BJ (cell line): ENCODE measurements around the gene SEC31B. TPM values are rescaled to one million over a fixed set of nuclear protein-coding genes. Genes with fewer than 3 reads are reported as not detected.

Experiments
- CTCF ChIA-PET: fragments of 350-600 bp; formaldehyde crosslinking; extraction: SDS; loops from one replicate; lab custom pipeline; 2021; ENCODE audit warnings: antibody characterized with exemption, inconsistent platforms; lab: Yijun Ruan, JAX
- POLR2A ChIA-PET: fragments of 300-600 bp; sonication (Branson Sonifier 250); formaldehyde crosslinking; extraction: SDS; loops from one replicate; lab custom pipeline; 2021; ENCODE audit warnings: antibody characterized with exemption; lab: Charles Lee
- DNase-seq: peaks from one replicate; pipeline ENCODE4 v3.0.0-alpha.2; 2011; ENCODE audit warnings: low read depth
- H3K27me3 ChIP-seq: 2 replicates; pipeline ENCODE4 v1.6.0; 2011; ENCODE audit warnings: low read length; ENCODE audit not compliant: control insufficient read depth, insufficient read depth
- H3K36me3 ChIP-seq: 2 replicates; pipeline ENCODE4 v1.5.1; 2011; ENCODE audit warnings: low read length; ENCODE audit not compliant: control insufficient read depth, insufficient read depth
- H3K4me3 ChIP-seq: 2 replicates; pipeline ENCODE4 v1.5.1; 2011; ENCODE audit warnings: low read depth, mild to moderate bottlenecking, control low read depth, low read length
- polyA plus RNA-seq: library from polyadenylated mRNA; depleted of rRNA; stranded (reverse); fragments of >200 nt; gene quantifications from 2 replicates; pipeline ENCODE4 v1.2.3, GENCODE V29; 2011
- TF ChIP-seq, protein P1 (sequence below): IDR thresholded peaks from 2 replicates; pipeline ENCODE4 v1.5.1; 2011; ENCODE audit warnings: low read depth, mild to moderate bottlenecking, control low read depth, inconsistent platforms, low read length, moderate library complexity; ENCODE audit not compliant: insufficient read depth

The SEC31B gene
- polyA plus RNA-seq, 1 experiment: 8.3 TPM

DNA sequence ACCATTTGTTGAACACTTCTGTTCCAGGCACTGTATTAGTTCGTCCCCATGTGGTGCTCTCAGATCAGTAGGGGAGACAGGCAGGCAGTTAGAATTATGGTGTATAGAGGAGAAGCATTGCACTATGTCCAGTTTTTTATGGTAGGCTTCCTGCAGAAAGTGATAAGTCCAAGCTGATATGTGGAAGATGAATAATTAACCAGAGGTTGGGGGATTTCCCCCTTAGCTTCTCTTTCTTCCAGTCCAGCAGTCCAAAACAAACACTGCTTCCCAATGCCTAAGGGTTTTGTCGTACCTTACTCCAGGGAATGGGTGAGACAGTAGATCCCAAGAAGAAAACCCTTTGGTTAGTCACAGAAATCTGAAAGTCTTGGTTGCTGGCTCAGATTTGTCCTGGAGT, 35.2 kb upstream of the SEC31B start:
- CTCF ChIA-PET: interaction anchor here (1.3 kb wide), 1 partner anchor 459 kb away, joined by 4 read pairs; no protein-coding TSS in a partner anchor
- TF ChIP-seq, protein P1, sequence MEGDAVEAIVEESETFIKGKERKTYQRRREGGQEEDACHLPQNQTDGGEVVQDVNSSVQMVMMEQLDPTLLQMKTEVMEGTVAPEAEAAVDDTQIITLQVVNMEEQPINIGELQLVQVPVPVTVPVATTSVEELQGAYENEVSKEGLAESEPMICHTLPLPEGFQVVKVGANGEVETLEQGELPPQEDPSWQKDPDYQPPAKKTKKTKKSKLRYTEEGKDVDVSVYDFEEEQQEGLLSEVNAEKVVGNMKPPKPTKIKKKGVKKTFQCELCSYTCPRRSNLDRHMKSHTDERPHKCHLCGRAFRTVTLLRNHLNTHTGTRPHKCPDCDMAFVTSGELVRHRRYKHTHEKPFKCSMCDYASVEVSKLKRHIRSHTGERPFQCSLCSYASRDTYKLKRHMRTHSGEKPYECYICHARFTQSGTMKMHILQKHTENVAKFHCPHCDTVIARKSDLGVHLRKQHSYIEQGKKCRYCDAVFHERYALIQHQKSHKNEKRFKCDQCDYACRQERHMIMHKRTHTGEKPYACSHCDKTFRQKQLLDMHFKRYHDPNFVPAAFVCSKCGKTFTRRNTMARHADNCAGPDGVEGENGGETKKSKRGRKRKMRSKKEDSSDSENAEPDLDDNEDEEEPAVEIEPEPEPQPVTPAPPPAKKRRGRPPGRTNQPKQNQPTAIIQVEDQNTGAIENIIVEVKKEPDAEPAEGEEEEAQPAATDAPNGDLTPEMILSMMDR: no peak
- Histone ChIP-seq H3K27me3 (no peaks in the 10 kb centered on the region), H3K4me3 (no peak overlapping the region), H3K36me3 (peaks cover 25% of the 10 kb centered on the region)
- POLR2A ChIA-PET: interaction anchor here (0.6 to 0.7 kb wide), 2 partner anchors 9 to 19 kb away, joined by 3 to 4 read pairs; partner anchors contain the start of gene HIF1AN
- no peak for DNase-seq

DNA sequence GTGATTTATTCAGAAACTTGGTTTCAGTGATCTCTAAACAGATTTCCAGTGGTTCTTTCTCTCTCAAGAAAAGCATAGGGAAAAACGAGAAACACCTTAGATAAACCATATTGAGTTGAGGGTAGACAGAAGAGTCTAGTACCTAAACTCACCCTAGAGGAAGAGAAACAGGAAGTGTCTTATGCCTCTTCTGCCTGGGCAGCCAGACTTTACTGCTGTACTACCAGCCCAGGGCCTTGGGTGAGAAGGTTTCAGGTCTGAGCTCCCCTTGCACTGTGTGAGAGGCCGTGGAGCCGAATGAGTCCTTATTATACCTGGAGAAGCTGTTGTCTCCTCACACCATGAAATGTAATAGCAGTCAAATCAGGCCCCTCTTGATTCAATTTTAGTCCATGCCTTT, 34.3 kb upstream of the SEC31B start:
- TF ChIP-seq, protein P1: no peak
- DNase-seq: no peak
- ChIA-PET CTCF (interaction anchor here (1.0 to 1.5 kb wide), 4 partner anchors 9 to 189 kb away, joined by 3 to 4 read pairs (median 3); partner anchors contain the start of gene HIF1AN), POLR2A (no interaction called here)
- Histone ChIP-seq H3K27me3 (no peaks in the 10 kb centered on the region), H3K36me3 (peaks cover 32% of the 10 kb centered on the region), H3K4me3 (no peak overlapping the region)

DNA sequence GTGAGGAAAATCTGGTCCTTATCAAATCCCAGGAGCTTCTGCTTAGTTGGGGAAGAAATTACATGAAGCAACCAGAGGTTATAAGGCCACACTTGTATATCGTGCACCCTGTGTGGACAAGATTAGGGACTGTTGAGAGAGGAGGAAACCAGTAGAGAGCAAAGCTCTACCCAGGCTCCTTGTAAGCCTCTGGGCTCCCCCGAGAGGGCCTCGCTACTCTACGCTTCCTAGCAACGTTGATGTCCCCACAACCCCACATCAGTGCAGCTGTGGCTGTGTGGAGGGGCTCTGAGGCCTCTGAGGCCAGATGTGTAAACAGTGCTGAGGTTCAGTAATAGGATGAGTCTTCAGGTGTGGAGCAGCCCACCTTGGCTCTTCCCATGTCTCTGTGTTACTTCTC, 32.1 kb upstream of the SEC31B start:
- TF ChIP-seq, protein P1: no peak
- Histone ChIP-seq H3K36me3 (peaks cover 42% of the 10 kb centered on the region), H3K27me3 (no peaks in the 10 kb centered on the region), H3K4me3 (no peak overlapping the region)
- ChIA-PET POLR2A (interaction anchor here (0.7 kb wide), 1 partner anchor 506 kb away, joined by 5 read pairs; no protein-coding TSS in a partner anchor), CTCF (interaction anchor here (1.2 kb wide), 2 partner anchors 9 to 15 kb away, joined by 3 to 4 read pairs; no protein-coding TSS in a partner anchor)
- no peak for DNase-seq

DNA sequence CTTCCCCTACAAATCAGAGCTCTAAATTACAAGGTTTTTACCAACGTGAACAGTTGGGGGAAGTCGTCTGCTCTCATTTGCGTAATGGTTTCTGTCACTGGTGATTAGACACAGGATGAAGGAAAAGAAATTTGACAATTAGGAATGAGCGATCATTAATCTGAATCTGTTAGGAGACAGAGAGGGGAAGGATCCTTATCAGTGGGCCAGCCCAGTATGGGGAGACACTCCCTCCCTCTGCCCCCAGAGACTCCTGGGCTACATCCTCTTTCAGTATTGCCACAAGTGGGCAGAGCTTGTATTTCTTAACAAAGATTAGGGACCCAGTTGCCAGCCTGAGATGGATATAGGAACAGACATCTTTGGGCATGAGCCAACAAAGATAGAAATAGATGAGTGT, 31.5 kb upstream of the SEC31B start:
- DNase-seq: no peak
- ChIA-PET CTCF (interaction anchor here (1.2 kb wide), 2 partner anchors 10 to 15 kb away, joined by 3 to 4 read pairs; no protein-coding TSS in a partner anchor), POLR2A (no interaction called here)
- Histone ChIP-seq H3K4me3 (no peak overlapping the region), H3K36me3 (peaks cover 42% of the 10 kb centered on the region), H3K27me3 (no peaks in the 10 kb centered on the region)
- TF ChIP-seq, protein P1: no peak

DNA sequence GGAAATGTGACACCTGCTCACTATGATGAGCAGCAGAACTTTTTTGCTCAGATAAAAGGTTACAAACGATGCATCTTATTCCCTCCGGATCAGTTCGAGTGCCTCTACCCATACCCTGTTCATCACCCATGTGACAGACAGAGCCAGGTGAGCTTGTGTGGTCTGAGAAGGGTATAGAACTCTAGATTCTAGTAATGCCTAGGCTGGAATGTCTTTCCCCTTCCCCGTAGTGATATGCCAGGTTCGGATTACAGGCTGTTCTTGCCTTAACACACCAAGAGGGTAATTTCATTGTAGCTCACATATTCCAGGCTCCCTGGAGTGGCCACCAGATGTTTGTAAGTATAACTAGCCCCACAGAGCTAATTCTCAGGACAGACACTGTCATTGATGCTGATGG, 25.3 kb upstream of the SEC31B start:
- Histone ChIP-seq H3K4me3 (no peak overlapping the region), H3K36me3 (peaks cover 30% of the 10 kb centered on the region), H3K27me3 (no peaks in the 10 kb centered on the region)
- DNase-seq: no peak
- POLR2A ChIA-PET: no interaction called here
- TF ChIP-seq, protein P1: no peak
- CTCF ChIA-PET: interaction anchor here (0.7 to 2.0 kb wide), 2 partner anchors 9 to 26 kb away, joined by 4 to 6 read pairs; partner anchors contain the start of gene HIF1AN
